WERI-Rb-1 (cell line): ENCODE measurements around the gene RFX2.

Experiments used
- DNase-seq: peaks from one replicate; pipeline ENCODE4 v3.0.0-alpha.2; 2020
- H3K27ac ChIP-seq: fragments of 250-450 bp; sonication (Bioruptor Pico); 2 replicates; pipeline ENCODE4 v1.5.1; 2020; ENCODE audit warnings: mild to moderate bottlenecking, moderate library complexity
- H3K27me3 ChIP-seq: fragments of 250-450 bp; sonication (Bioruptor Pico); 2 replicates; pipeline ENCODE4 v1.5.1; 2021; ENCODE audit warnings: mild to moderate bottlenecking, low read depth, moderate library complexity; ENCODE audit not compliant: insufficient read depth, severe bottlenecking
- H3K36me3 ChIP-seq: fragments of 250-450 bp; sonication (Bioruptor Pico); 2 replicates; pipeline ENCODE4 v1.5.1; 2020; ENCODE audit warnings: mild to moderate bottlenecking, moderate library complexity
- H3K4me3 ChIP-seq: 2 replicates; pipeline ENCODE4 v1.5.1; 2011; ENCODE audit warnings: low read depth, mild to moderate bottlenecking, control low read depth, low read length
- H3K9me3 ChIP-seq: fragments of 250-450 bp; sonication (Bioruptor Pico); 2 replicates; pipeline ENCODE4 v1.5.1; 2021; ENCODE audit warnings: mild to moderate bottlenecking, moderate library complexity; ENCODE audit not compliant: severe bottlenecking
- CTCF ChIP-seq: IDR thresholded peaks from 2 replicates; pipeline ENCODE4 v1.5.1; 2011; ENCODE audit warnings: low read depth, mild to moderate bottlenecking, control low read depth, inconsistent platforms, low read length

RFX2 gene

GRCh38 chr19:6062274-6062673, 48.0 kb downstream of the RFX2 start:
- no peak for TF ChIP-seq CTCF

GRCh38 chr19:6061376-6062130, 48.7 kb downstream of the RFX2 start:
- DNase-seq: no peak
- Histone ChIP-seq H3K36me3 (peaks cover 2% of the 10 kb centered on the region; the same call in 1 of the 2 replicates), H3K27me3 (no peaks in the 10 kb centered on the region), H3K27ac (no peak overlapping the region), H3K9me3 (no peaks in the 10 kb centered on the region), H3K4me3 (no peak overlapping the region)
- TF ChIP-seq CTCF: no peak

More at GRCh38 chr19:6062274-6062673, 48.0 kb downstream of the RFX2 start:
- Histone ChIP-seq H3K27me3 (no peaks in the 10 kb centered on the region), H3K36me3 (peaks cover under 1% of the 10 kb centered on the region; the same call in 1 of the 2 replicates), H3K27ac (no peak overlapping the region), H3K9me3 (no peaks in the 10 kb centered on the region), H3K4me3 (no peak overlapping the region)
- DNase-seq: no peak

GRCh38 chr19:6060600-6061375, 49.5 kb downstream of the RFX2 start:
- Histone ChIP-seq H3K27ac (no peak overlapping the region), H3K4me3 (no peak overlapping the region), H3K27me3 (no peaks in the 10 kb centered on the region), H3K36me3 (peaks cover 2% of the 10 kb centered on the region; the same call in 1 of the 2 replicates), H3K9me3 (no peaks in the 10 kb centered on the region)
- TF ChIP-seq CTCF: no peak
- no peak for DNase-seq

GRCh38 chr19:6059988-6060599, 50.2 kb downstream of the RFX2 start:
- H3K27me3 ChIP-seq: no peaks in the 10 kb centered on the region
- H3K9me3 ChIP-seq: no peaks in the 10 kb centered on the region
- no peak for DNase-seq
- H3K27ac ChIP-seq: no peak overlapping the region
- H3K36me3 ChIP-seq: peaks cover 2% of the 10 kb centered on the region; the same call in 1 of the 2 replicates
- no peak overlapping the region for H3K4me3 ChIP-seq
- TF ChIP-seq CTCF: no peak

- Histone ChIP-seq H3K27ac (no peak overlapping the region), H3K27me3 (no peaks in the 10 kb centered on the region), H3K9me3 (no peaks in the 10 kb centered on the region), H3K36me3 (peaks cover 2% of the 10 kb centered on the region; the same call in 1 of the 2 replicates), H3K4me3 (no peak overlapping the region)
- no peak for DNase-seq
- no peak for TF ChIP-seq CTCF
Measured at GRCh38 chr19:6059396-6059947, 50.8 kb downstream of the RFX2 start.
